Gastrocnemius medialis (tissue), 4 donors: Measurements from ENCODE around the gene AMN1. TPM values are rescaled to one million over a fixed set of nuclear protein-coding genes. Genes with fewer than 3 reads are reported as not detected.

ENCODE experiments used
- ATAC-seq, 2 donors: fragments of 150-250 bp; one replicate each; pipeline ENCODE4 v1.9.1; 2016
- DNase-seq, 2 donors: peaks; one replicate each; pipeline ENCODE4 v3.0.0-alpha.2; 2019
- H3K27ac ChIP-seq, 4 donors: fragments of 200-600 bp; sonication (generic); 1 replicate in 1 of 4; 2 replicates in 3 of 4; pipeline ENCODE4 v1.5.1; 2016 to 2018; ENCODE audit warnings: mild to moderate bottlenecking in 2 of 4, moderate library complexity in 1 of 4
- H3K27me3 ChIP-seq, 3 donors: fragments of 200-600 bp; sonication (generic) in 2 of 3; 1 replicate in 1 of 3; 2 replicates in 2 of 3; pipeline versions ENCODE4 v1.5.1 to v1.6.0; 2016 to 2019; ENCODE audit warnings: mild to moderate bottlenecking in 1 of 3, moderate library complexity in 1 of 3
- H3K36me3 ChIP-seq, 2 donors: fragments of 200-600 bp; sonication (generic) in 1 of 2; one replicate each; pipeline ENCODE4 v1.5.1; 2017 to 2018
- H3K4me1 ChIP-seq, 2 donors: fragments of 200-600 bp; sonication (generic) in 1 of 2; one replicate each; pipeline ENCODE4 v1.5.1; 2016 to 2017; ENCODE audit warnings: mild to moderate bottlenecking in 2 of 2
- H3K4me3 ChIP-seq, 4 donors: fragments of 200-600 bp; sonication (generic) in 3 of 4; 1 replicate in 1 of 4; 2 replicates in 3 of 4; pipeline ENCODE4 v1.5.1; 2016 to 2019; ENCODE audit warnings: mild to moderate bottlenecking in 2 of 4
- H3K9me3 ChIP-seq, 3 donors: fragments of 200-600 bp; sonication (generic) in 2 of 3; 1 replicate in 1 of 3; 2 replicates in 2 of 3; pipeline ENCODE4 v1.5.1; 2016 to 2019
- CTCF ChIP-seq, 5 experiments: fragments of 450-650 bp in 3 of 5; fragments of 200-600 bp in 2 of 5; sonication (generic) in 2 of 5; IDR thresholded peaks in 4 of 5; conservative IDR thresholded peaks in 1 of 5; 1 replicate in 4 of 5; 2 replicates in 1 of 5; pipeline ENCODE4 v1.5.1; 2016 to 2019; ENCODE audit warnings: antibody characterized with exemption in 5 of 5, mild to moderate bottlenecking in 3 of 5, moderate library complexity in 3 of 5
- POLR2A ChIP-seq, 2 donors: fragments of 450-650 bp; IDR thresholded peaks; one replicate each; pipeline ENCODE4 v1.6.1; 2017; ENCODE audit warnings: antibody characterized with exemption in 2 of 2, mild to moderate bottlenecking in 2 of 2, moderate library complexity in 2 of 2
- in situ Hi-C, 4 donors: fragments of 200-750 bp; cut with MboI; loops; one replicate each; pipeline versions ENCODE4 v1.15.0 to v1.8.0; 2017; ENCODE audit warnings: low sequenced_read_pairs in 4 of 4
- intact Hi-C: fragments of 100-400 bp; cut with DNase I; formaldehyde crosslinking; loops from one replicate; pipeline ENCODE4 v1.15.1; 2023; ENCODE audit warnings: low total_unique reads
- total RNA-seq, 4 donors: library from RNA; depleted of rRNA; stranded (reverse); fragments of >200 nt; gene quantifications; one replicate each; pipeline versions ENCODE4 v1.1.0 to v1.2.3, GENCODE V29; 2016

Gene AMN1
- total RNA-seq, 4 donors from 2014 or later = 14.9 to 27.2 (median 18.6) TPM

- H3K9me3 ChIP-seq = no peaks in the 10 kb centered on the region
- H3K27ac ChIP-seq = no peak overlapping the region
- TF ChIP-seq POLR2A (IDR thresholded peaks at IDR 0.05) = no peak
- TF ChIP-seq CTCF (IDR thresholded peaks at IDR 0.05 in 4 of 5, conservative IDR thresholded peaks at IDR 0.05 in 1 of 5) = no peak
- no peak overlapping the region for H3K4me3 ChIP-seq
- H3K36me3 ChIP-seq = peaks cover 0 to 13% of the 10 kb centered on the region in 2 donors
- in situ Hi-C loops (loop anchor here in 3 of 4 donors (25.0 kb wide), 3 partner anchors 300 to 1025 kb away; partner anchors contain the start of genes RESF1 (in 2 of the 3) and DNM1L (in 1 of the 3)), intact Hi-C loops (no loop called here)
- no peaks in the 10 kb centered on the region for H3K27me3 ChIP-seq
- ATAC-seq = no peak
- H3K4me1 ChIP-seq = peaks cover 4 to 12% of the 10 kb centered on the region in 2 donors
- DNase-seq = no peak
These were observed 66.5 kb downstream of the AMN1 start for GRCh38 chr12:31662176-31662849.

GRCh38 chr12:31659087-31659942 lies 69.5 kb downstream of the AMN1 start, which contains the start of gene ETFBKMT:
Gene ETFBKMT (plus strand): TSS chr12:31659688. CDS start chr12:31661954, 2,266 bp downstream.
- peak within 1 kb of the TSS; percentile 75 to 96 (median 90) for H3K4me3 ChIP-seq
- peak; percentile 81 to 84 for DNase-seq
- in situ Hi-C loops = loop anchor here (10.0 to 25.0 kb wide), 5 partner anchors 303 to 1028 kb away; partner anchors contain the start of genes RESF1 (in 2 of the 4) and DNM1L (in 1 of the 4)
- H3K27me3 ChIP-seq = no peaks in the 10 kb centered on the region
- intact Hi-C loops = loop anchor here (1.0 to 10.0 kb wide), 5 partner anchors 69 to 653 kb away; partner anchors contain the start of genes BICD1, RESF1 and SINHCAF
- H3K4me1 ChIP-seq = peaks cover 4 to 12% of the 10 kb centered on the region in 2 donors
- H3K9me3 ChIP-seq = no peaks in the 10 kb centered on the region
- peaks cover 0 to 13% of the 10 kb centered on the region in 2 donors for H3K36me3 ChIP-seq
- TF ChIP-seq CTCF (IDR thresholded peaks at IDR 0.05 in 4 of 5, conservative IDR thresholded peaks at IDR 0.05 in 1 of 5) (peak; percentile 24 to 76 (median 64)), POLR2A (IDR thresholded peaks at IDR 0.05) (peak; percentile 28 to 63)
- peak within 1 kb of the TSS; percentile 89 to 98 (median 95) for H3K27ac ChIP-seq
- ATAC-seq = peak; percentile 96 to 98

GRCh38 chr12:31658471-31659086 lies 70.2 kb downstream of the AMN1 start:
- peak overlapping the region; percentile 89 to 98 (median 95) for H3K27ac ChIP-seq
- no peak for TF ChIP-seq POLR2A (IDR thresholded peaks at IDR 0.05)
- no peak for TF ChIP-seq CTCF (IDR thresholded peaks at IDR 0.05 in 4 of 5, conservative IDR thresholded peaks at IDR 0.05 in 1 of 5)
- H3K4me1 ChIP-seq = peaks cover 4 to 12% of the 10 kb centered on the region in 2 donors
- peak overlapping the region; percentile 75 to 96 (median 90) for H3K4me3 ChIP-seq
- ATAC-seq (peak in 1 of 2 donors; percentile 2), DNase-seq (no peak)
- H3K9me3 ChIP-seq = no peaks in the 10 kb centered on the region
- in situ Hi-C loops = loop anchor here (10.0 to 25.0 kb wide), 5 partner anchors 304 to 1029 kb away; partner anchors contain the start of genes RESF1 (in 2 of the 4) and DNM1L (in 1 of the 4)
- intact Hi-C loops = loop anchor here (1.0 to 10.0 kb wide), 5 partner anchors 70 to 654 kb away; partner anchors contain the start of genes BICD1, RESF1 and SINHCAF
- H3K36me3 ChIP-seq = peaks cover 0 to 13% of the 10 kb centered on the region in 2 donors
- no peaks in the 10 kb centered on the region for H3K27me3 ChIP-seq

GRCh38 chr12:31655792-31656191 lies 73.0 kb downstream of the AMN1 start:
- H3K9me3 ChIP-seq = no peaks in the 10 kb centered on the region
- H3K4me3 ChIP-seq = no peak overlapping the region
- H3K27me3 ChIP-seq = no peaks in the 10 kb centered on the region
- DNase-seq (no peak), ATAC-seq (no peak)
- in situ Hi-C loops = loop anchor here (10.0 to 25.0 kb wide), 5 partner anchors 307 to 1032 kb away; partner anchors contain the start of genes RESF1 (in 2 of the 4) and DNM1L (in 1 of the 4)
- peaks cover 4 to 15% of the 10 kb centered on the region in 2 donors for H3K4me1 ChIP-seq
- intact Hi-C loops = loop anchor here (5.0 to 10.0 kb wide), 3 partner anchors 328 to 657 kb away; partner anchors contain the start of genes BICD1 and SINHCAF
- H3K27ac ChIP-seq = no peak overlapping the region
- no peak for TF ChIP-seq CTCF (IDR thresholded peaks at IDR 0.05 in 4 of 5, conservative IDR thresholded peaks at IDR 0.05 in 1 of 5)
- no peak for TF ChIP-seq POLR2A (IDR thresholded peaks at IDR 0.05)
- H3K36me3 ChIP-seq = no peaks in the 10 kb centered on the region
